Measurements from ENCODE around the gene C1QTNF6. TPM values are rescaled to one million over a fixed set of nuclear protein-coding genes. Genes with fewer than 3 reads are reported as not detected.

C1QTNF6 gene
- total and polyA plus RNA-seq, 4 donors, result 3.1 to 4.5 (median 4.0) TPM

- no peak overlapping the region for H3K4me3 ChIP-seq (ENCODE audit: low read depth in 1 of 3, low read length in 3 of 3)
- peaks cover under 1 to 7% (median 3%) of the 10 kb centered on the region in 4 donors for H3K4me1 ChIP-seq (ENCODE audit: control insufficient read depth in 4 of 4, insufficient read depth in 4 of 4, low read length in 3 of 4)
- H3K27ac ChIP-seq (ENCODE audit: low read depth in 1 of 2, low read length in 2 of 2), result no peak overlapping the region
- TF ChIP-seq FOXA2 (IDR thresholded peaks at IDR 0.05) (no peak), ATF3 (IDR thresholded peaks at IDR 0.05) (no peak)
- WGBS, result 91% methylated on average over 16 of the region's 16 CpGs
- DNase-seq (ENCODE audit: low spot score), result no peak
- H3K36me3 ChIP-seq (ENCODE audit: control insufficient read depth in 4 of 4, insufficient read depth in 3 of 4, low read depth in 1 of 4, low read length in 3 of 4), result no peaks in the 10 kb centered on the region
- no peaks in the 10 kb centered on the region for H3K27me3 ChIP-seq (ENCODE audit: control insufficient read depth in 4 of 4, insufficient read depth in 4 of 4, low read length in 3 of 4)
- H3K9ac ChIP-seq (ENCODE audit: low read depth in 1 of 2, low read length in 2 of 2), result no peak overlapping the region
- H3K9me3 ChIP-seq (ENCODE audit: control insufficient read depth in 4 of 4, low read length in 3 of 4), result no peaks in the 10 kb centered on the region
Observed at GRCh38 chr22:37140686-37141323, 47.2 kb downstream of the C1QTNF6 start.

- no peak for TF ChIP-seq SP1 (IDR thresholded peaks at IDR 0.05)
- no peak for TF ChIP-seq RAD21 (IDR thresholded peaks at IDR 0.05)
- no peak for TF ChIP-seq FOXA2 (IDR thresholded peaks at IDR 0.05)
- no peak for TF ChIP-seq TAF1 (conservative IDR thresholded peaks at IDR 0.05)
- TF ChIP-seq RXRA (IDR thresholded peaks at IDR 0.05), result no peak
- TF ChIP-seq YY1 (IDR thresholded peaks at IDR 0.05), result no peak
- no peak for TF ChIP-seq GABPA (IDR thresholded peaks at IDR 0.05 in 1 of 2, conservative IDR thresholded peaks at IDR 0.05 in 1 of 2)
- no peak for TF ChIP-seq REST (IDR thresholded peaks at IDR 0.05)
- TF ChIP-seq CTCF (IDR thresholded peaks at IDR 0.05; ENCODE audit: low read depth, low read length, missing input control), result no peak
- no peak for TF ChIP-seq FOXA1 (IDR thresholded peaks at IDR 0.05)
- no peak for TF ChIP-seq ZBTB33 (IDR thresholded peaks at IDR 0.05)
- no peak for TF ChIP-seq MAX (IDR thresholded peaks at IDR 0.05)
- no peak for TF ChIP-seq JUND (IDR thresholded peaks at IDR 0.05)
- TF ChIP-seq NR2F2 (IDR thresholded peaks at IDR 0.05), result no peak
- no peaks in the 10 kb centered on the region for H3K27me3 ChIP-seq (ENCODE audit: control insufficient read depth in 4 of 4, insufficient read depth in 4 of 4, low read length in 3 of 4)
- H3K9me3 ChIP-seq (ENCODE audit: control insufficient read depth in 4 of 4, low read length in 3 of 4), result no peaks in the 10 kb centered on the region
- no peak overlapping the region for H3K9ac ChIP-seq (ENCODE audit: low read depth in 1 of 2, low read length in 2 of 2)
- H3K4me3 ChIP-seq (ENCODE audit: low read depth in 1 of 3, low read length in 3 of 3), result no peak overlapping the region
- H3K36me3 ChIP-seq (ENCODE audit: control insufficient read depth in 4 of 4, insufficient read depth in 3 of 4, low read depth in 1 of 4, low read length in 3 of 4), result no peaks in the 10 kb centered on the region
- no peak overlapping the region for H3K27ac ChIP-seq (ENCODE audit: low read depth in 1 of 2, low read length in 2 of 2)
- DNase-seq (ENCODE audit: low spot score), result no peak
- 88% methylated on average over 7 of the region's 7 CpGs for WGBS
- no peaks in the 10 kb centered on the region for H3K4me1 ChIP-seq (ENCODE audit: control insufficient read depth in 4 of 4, insufficient read depth in 4 of 4, low read length in 3 of 4)
Observed at GRCh38 chr22:37139762-37140161, 48.3 kb downstream of the C1QTNF6 start.
